Measurements from ENCODE around the gene MICAL3. TPM values are rescaled to one million over a fixed set of nuclear protein-coding genes. Genes with fewer than 3 reads are reported as not detected.
A peak's percentile ranks its signal among the peaks of the same experiment; 100 is the strongest.

Gene MICAL3
- total and polyA plus RNA-seq, 9 of the 15 experiments (the other 6 are each of a cell fraction or from before 2014, with no cell fraction given), result 0.53 to 32.1 (median 12.3) TPM

GRCh38 chr22:17911887-17912286 lies 112.5 kb downstream of the MICAL3 start:
- in situ Hi-C loops (cut with MboI), result no loop called here
- Histone ChIP-seq H2AFZ (ENCODE audit: low read depth, low read length) (no peak overlapping the region), H3K36me3 (ENCODE audit: control insufficient read depth, insufficient read depth, low read length) (peaks cover 6% of the 10 kb centered on the region), H3K4me1 (replicated peaks in 1 of 2; ENCODE audit: control insufficient read depth in 2 of 2, insufficient read depth in 2 of 2, low read length in 2 of 2) (peaks cover 32 to 49% of the 10 kb centered on the region in 2 experiments; a peak in 4 of 5 replicates), H3K9me3 (replicated peaks; ENCODE audit: control insufficient read depth, insufficient read depth, low read depth, low read length) (no peaks in the 10 kb centered on the region), H3K4me3 (no peak overlapping the region), H3K79me2 (ENCODE audit: control insufficient read depth, insufficient read depth, low read length) (peaks cover 60% of the 10 kb centered on the region), H3K9ac (ENCODE audit: insufficient read depth in 1 of 2, low read depth in 2 of 2, low read length in 2 of 2) (no peak overlapping the region), H4K20me1 (replicated peaks; ENCODE audit: control insufficient read depth, insufficient read depth, low read length) (peaks cover 37% of the 10 kb centered on the region), H3K9me1 (ENCODE audit: control insufficient read depth, insufficient read depth, low read length) (no peaks in the 10 kb centered on the region), H3K4me2 (ENCODE audit: insufficient read depth, low read length) (no peak overlapping the region), H3K27me3 (ENCODE audit: control insufficient read depth in 2 of 2, insufficient read depth in 2 of 2, low read length in 2 of 2) (no peaks in the 10 kb centered on the region), H3K27ac (ENCODE audit: extremely low read depth, low read depth, low read length) (no peak overlapping the region)
- FAIRE-seq (no peak), ATAC-seq (no peak), DNase-seq (ENCODE audit: extremely low read depth in 1 of 4, low spot score in 3 of 4) (no peak)
- intact Hi-C loops (cut with micrococcal nuclease), result loop anchor here (5.0 kb wide), 1 partner anchor 110 kb away; the partner anchor contains the start of gene MICAL3
- BruUV-seq (replicated peaks), result no TSS peak
- 92% methylated on average over 4 of the region's 4 CpGs for WGBS (ENCODE audit: insufficient coverage, low coverage, missing lambda C conversion rate)
- ChIA-PET POLR2A (interaction anchor here (0.7 to 1.1 kb wide), 2 partner anchors 11 to 49 kb away, joined by 3 read pairs; no protein-coding TSS in a partner anchor), CTCF (ENCODE audit: low intra/inter-chr PET ratio) (interaction anchor here (0.6 kb wide), 1 partner anchor 159 kb away, joined by 3 read pairs; no protein-coding TSS in a partner anchor)
- TF ChIP-seq MEIS2 (IDR thresholded peaks at IDR 0.05; ENCODE audit: partially characterized antibody), result no peak
- peak; percentile 85 for TF ChIP-seq ZNF121 (CRISPR knock-in tag; conservative IDR thresholded peaks at IDR 0.05)
- TF ChIP-seq RBM25 (IDR thresholded peaks at IDR 0.05; ENCODE audit: low read depth, low read length, severe bottlenecking), result peak; percentile 45
- TF ChIP-seq DMBX1 (CRISPR knock-in tag; IDR thresholded peaks at IDR 0.05; ENCODE audit: borderline replicate concordance), result no peak

- TF ChIP-seq ZNF449 (CRISPR knock-in tag; IDR thresholded peaks at IDR 0.05), result no peak
- no peak for TF ChIP-seq MCM2 (IDR thresholded peaks at IDR 0.05; ENCODE audit: low read depth)
- TF ChIP-seq BCLAF1 (IDR thresholded peaks at IDR 0.05; ENCODE audit: borderline replicate concordance in 1 of 2, control insufficient read depth in 1 of 2, low read depth in 2 of 2, low read length in 1 of 2), result no peak
- TF ChIP-seq SMAD2 (IDR thresholded peaks at IDR 0.05; ENCODE audit: low read depth, low read length), result no peak
- no peak for TF ChIP-seq MAZ (CRISPR knock-in tag; conservative IDR thresholded peaks at IDR 0.05 in 1 of 2, IDR thresholded peaks at IDR 0.05 in 1 of 2)
- Histone ChIP-seq H3K36me3 (ENCODE audit: control insufficient read depth, insufficient read depth, low read length) (peaks cover 11% of the 10 kb centered on the region), H3K79me2 (ENCODE audit: control insufficient read depth, insufficient read depth, low read length) (peaks cover 54% of the 10 kb centered on the region), H3K9ac (ENCODE audit: insufficient read depth in 1 of 2, low read depth in 2 of 2, low read length in 2 of 2) (no peak overlapping the region), H3K27me3 (ENCODE audit: control insufficient read depth in 2 of 2, insufficient read depth in 2 of 2, low read length in 2 of 2) (no peaks in the 10 kb centered on the region), H3K4me3 (no peak overlapping the region), H3K4me1 (replicated peaks in 1 of 2; ENCODE audit: control insufficient read depth in 2 of 2, insufficient read depth in 2 of 2, low read length in 2 of 2) (peaks cover 28 to 43% of the 10 kb centered on the region in 2 experiments; a peak in 4 of 5 replicates), H3K9me1 (ENCODE audit: control insufficient read depth, insufficient read depth, low read length) (no peaks in the 10 kb centered on the region), H3K4me2 (ENCODE audit: insufficient read depth, low read length) (no peak overlapping the region), H3K9me3 (replicated peaks; ENCODE audit: control insufficient read depth, insufficient read depth, low read depth, low read length) (no peaks in the 10 kb centered on the region), H4K20me1 (replicated peaks; ENCODE audit: control insufficient read depth, insufficient read depth, low read length) (peaks cover 37% of the 10 kb centered on the region), H2AFZ (ENCODE audit: low read depth, low read length) (no peak overlapping the region), H3K27ac (ENCODE audit: extremely low read depth, low read depth, low read length) (no peak overlapping the region)
- FAIRE-seq (no peak), ATAC-seq (no peak), DNase-seq (ENCODE audit: extremely low read depth in 1 of 4, low spot score in 3 of 4) (no peak)
- in situ Hi-C loops (cut with MboI) (no loop called here), intact Hi-C loops (cut with micrococcal nuclease) (loop anchor here (5.0 kb wide), 1 partner anchor 111 kb away; the partner anchor contains the start of gene MICAL3)
- WGBS (ENCODE audit: insufficient coverage, low coverage, missing lambda C conversion rate), result 83% methylated on average over 6 of the region's 6 CpGs
- POLR2A ChIA-PET, result interaction anchor here (0.7 to 0.8 kb wide), 2 partner anchors 50 to 165 kb away, joined by 3 read pairs; no protein-coding TSS in a partner anchor
- CTCF ChIA-PET (ENCODE audit: low intra/inter-chr PET ratio), result interaction anchor here (0.6 kb wide), 1 partner anchor 113 kb away, joined by 3 read pairs; the partner anchor contains the start of gene MICAL3
- BruUV-seq (replicated peaks), result no TSS peak
Observed at GRCh38 chr22:17911312-17911705, 113.1 kb downstream of the MICAL3 start.

All from K562 (cell line).